Measurements from ENCODE around the gene EPSTI1.

The EPSTI1 gene

DNA sequence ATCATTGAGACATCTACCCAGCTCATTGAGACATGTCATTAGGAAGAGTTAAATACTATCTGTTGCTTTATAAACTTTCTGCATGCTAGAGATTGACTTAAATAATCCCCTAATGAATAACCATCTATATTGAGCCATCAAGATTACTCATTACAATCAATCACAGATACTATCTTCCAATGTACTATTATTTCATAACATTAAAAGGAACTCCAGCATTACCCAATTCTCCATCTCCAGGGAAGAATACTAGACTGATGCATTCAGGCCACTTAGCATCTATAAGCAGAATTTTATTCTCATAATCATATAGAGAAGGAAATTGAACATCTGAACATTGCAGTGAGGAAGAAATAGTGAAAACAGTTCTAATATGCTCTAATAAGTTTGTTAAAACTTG lies 8.0 kb downstream of the EPSTI1 start:
- TF ChIP-seq, protein P1, sequence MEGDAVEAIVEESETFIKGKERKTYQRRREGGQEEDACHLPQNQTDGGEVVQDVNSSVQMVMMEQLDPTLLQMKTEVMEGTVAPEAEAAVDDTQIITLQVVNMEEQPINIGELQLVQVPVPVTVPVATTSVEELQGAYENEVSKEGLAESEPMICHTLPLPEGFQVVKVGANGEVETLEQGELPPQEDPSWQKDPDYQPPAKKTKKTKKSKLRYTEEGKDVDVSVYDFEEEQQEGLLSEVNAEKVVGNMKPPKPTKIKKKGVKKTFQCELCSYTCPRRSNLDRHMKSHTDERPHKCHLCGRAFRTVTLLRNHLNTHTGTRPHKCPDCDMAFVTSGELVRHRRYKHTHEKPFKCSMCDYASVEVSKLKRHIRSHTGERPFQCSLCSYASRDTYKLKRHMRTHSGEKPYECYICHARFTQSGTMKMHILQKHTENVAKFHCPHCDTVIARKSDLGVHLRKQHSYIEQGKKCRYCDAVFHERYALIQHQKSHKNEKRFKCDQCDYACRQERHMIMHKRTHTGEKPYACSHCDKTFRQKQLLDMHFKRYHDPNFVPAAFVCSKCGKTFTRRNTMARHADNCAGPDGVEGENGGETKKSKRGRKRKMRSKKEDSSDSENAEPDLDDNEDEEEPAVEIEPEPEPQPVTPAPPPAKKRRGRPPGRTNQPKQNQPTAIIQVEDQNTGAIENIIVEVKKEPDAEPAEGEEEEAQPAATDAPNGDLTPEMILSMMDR (conservative IDR thresholded peaks at IDR 0.05; ENCODE audit: low read length) = no peak
- no peak for DNase-seq (ENCODE audit: low read depth)

DNA sequence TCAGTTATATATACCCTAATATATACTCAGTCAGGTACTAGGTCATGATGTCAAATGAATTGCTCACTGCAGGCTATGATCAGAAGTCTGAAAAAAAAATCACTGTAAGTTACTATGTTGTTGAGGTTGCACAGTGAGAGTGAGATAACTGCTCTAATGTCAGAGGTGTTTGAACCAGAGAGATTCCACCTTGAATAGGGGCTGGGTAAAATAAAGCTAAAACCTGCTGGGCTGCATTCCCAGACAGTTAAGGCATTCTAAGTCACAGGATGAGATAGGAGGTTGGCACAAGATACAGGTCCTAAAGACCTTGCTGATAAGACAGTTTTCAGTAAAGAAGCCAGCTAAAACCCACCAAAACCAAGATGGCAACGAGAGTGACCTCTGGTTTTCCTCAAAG lies 10.2 kb downstream of the EPSTI1 start:
- no peak overlapping the region for H3K4me3 ChIP-seq (ENCODE audit: low read length)
- TF ChIP-seq, protein P1 (conservative IDR thresholded peaks at IDR 0.05; ENCODE audit: low read length) = no peak
- DNase-seq (ENCODE audit: low read depth) = no peak

More for the DNA sequence above, 8.0 kb downstream of the EPSTI1 start:
- H3K4me3 ChIP-seq (ENCODE audit: low read length) = no peak overlapping the region

DNA sequence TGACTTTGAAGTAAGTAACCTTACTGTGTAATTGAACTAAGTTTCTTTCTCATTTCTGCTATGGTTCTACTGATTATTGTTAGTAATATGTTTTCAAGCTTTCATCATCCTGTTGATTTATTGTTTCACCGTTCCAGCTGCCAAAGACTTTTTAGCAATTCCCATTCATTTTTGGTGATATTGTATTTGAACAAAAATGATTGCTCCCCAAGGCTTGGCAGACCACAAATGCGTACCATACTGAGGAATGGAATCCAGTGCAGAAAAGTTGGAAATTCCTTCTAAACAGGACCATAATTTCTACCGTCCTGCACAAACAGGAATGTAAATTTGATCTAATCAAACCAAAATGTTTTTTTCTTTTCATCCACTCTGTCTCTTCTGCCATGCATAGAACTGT lies 10.7 kb downstream of the EPSTI1 start:
- TF ChIP-seq, protein P1 (conservative IDR thresholded peaks at IDR 0.05; ENCODE audit: low read length) = no peak

DNA sequence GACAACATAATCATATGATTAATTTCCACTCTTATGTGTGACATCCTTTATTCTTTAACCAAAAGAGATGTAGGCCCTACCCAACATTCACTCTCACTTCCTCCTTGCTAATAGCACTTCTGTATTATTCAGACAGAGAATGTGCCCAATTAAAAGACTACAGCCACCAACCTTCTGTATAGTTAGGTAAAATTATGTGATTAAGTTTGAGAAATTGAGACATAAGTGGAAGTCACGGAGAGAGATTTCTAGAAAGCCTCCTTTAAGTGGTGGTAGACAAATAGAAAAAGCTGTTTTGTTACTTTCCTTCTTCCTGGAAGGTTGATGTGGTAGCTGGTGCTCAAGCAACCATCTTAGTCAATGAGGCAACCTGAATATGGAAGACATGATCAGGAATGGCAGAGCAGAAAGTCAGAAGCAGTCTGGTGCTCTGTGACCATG lies 14.8 kb downstream of the EPSTI1 start:
- DNase-seq (ENCODE audit: low read depth) = no peak
- H3K4me3 ChIP-seq (ENCODE audit: low read length) = no peak overlapping the region
- TF ChIP-seq, protein P1 (conservative IDR thresholded peaks at IDR 0.05; ENCODE audit: low read length) = no peak

More for the DNA sequence above, 10.7 kb downstream of the EPSTI1 start:
- H3K4me3 ChIP-seq (ENCODE audit: low read length) = no peak overlapping the region
- peak; percentile 96 for DNase-seq (ENCODE audit: low read depth)

DNA sequence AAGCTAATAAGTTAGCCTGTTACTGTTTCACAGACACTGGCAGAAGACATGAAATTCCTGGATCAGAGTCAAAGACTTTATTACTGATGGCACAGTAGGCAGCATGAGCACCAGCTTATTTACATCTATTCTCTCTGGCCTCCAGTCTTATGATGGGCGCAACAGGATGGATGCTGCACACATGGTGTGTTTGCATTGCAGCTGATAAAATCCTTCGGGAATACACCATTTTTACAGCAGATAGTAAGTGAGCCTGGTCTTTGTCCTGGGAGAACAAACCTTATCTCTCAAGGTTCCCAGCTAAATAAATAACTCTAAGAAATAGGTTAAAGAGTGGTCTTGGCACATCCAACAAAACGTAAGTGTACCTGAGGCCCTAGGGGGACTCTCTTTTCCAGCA lies 16.0 kb downstream of the EPSTI1 start:
- H3K4me3 ChIP-seq (ENCODE audit: low read length) = no peak overlapping the region
- TF ChIP-seq, protein P1 (conservative IDR thresholded peaks at IDR 0.05; ENCODE audit: low read length) = no peak
- no peak for DNase-seq (ENCODE audit: low read depth)

DNA sequence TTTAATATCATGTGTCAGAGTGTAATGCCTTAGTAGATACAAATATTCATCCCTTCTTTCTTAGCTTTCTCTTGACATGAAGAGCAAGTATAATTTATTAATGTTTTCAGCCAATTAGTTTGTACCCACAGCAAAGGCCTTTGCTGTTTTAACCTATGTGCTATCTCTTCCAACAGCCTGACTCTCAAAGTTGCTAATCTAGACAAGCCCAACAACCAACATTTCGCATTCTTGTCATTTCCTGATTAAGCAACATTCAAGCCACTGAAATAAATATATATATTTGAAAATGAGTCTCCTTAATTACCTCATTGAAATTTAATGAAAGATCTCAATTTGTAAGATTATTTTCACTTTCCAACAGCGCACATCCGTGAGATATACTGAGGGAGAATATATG lies 18.5 kb downstream of the EPSTI1 start:
- no peak overlapping the region for H3K4me3 ChIP-seq (ENCODE audit: low read length)
- DNase-seq (ENCODE audit: low read depth) = no peak

DNA sequence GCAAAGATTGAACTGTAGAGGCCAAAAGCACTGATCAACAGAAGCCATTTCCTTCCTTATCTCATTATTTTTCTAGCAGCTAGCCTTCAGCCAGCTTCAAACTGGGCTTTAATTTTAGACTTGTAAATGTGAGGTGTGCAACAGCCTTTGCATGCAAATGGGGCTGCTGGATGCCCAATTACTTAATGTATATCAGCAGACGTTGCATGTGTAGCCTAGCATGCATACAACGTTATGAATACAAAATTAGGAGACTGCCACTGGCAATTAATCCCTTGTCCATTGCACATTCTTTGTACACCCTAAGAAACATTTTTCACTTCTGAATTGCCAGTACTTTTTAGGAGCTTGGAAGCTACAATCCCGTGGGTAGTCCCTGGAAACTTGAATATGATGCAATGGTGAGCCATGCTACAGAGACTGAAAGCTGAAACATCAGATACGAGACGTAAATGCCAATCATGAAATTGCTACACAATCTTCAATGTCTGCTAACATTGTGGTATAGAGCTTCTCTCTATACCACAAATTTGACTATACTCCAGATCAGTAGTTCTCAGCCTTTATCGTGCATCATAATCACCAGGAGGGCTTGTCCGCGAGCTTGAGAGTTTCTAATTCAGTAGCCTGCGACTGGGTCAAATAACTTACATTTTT lies 20.2 kb downstream of the EPSTI1 start:
- TF ChIP-seq, protein P1 (conservative IDR thresholded peaks at IDR 0.05; ENCODE audit: low read length) = no peak
- no peak overlapping the region for H3K4me3 ChIP-seq (ENCODE audit: low read length)
- peak; percentile 43 for DNase-seq (ENCODE audit: low read depth)

More for the DNA sequence above, 18.5 kb downstream of the EPSTI1 start:
- TF ChIP-seq, protein P1 (conservative IDR thresholded peaks at IDR 0.05; ENCODE audit: low read length) = no peak
